Liver (tissue), 3 donors: ENCODE data around the gene MYO7B.

Source experiments
- EGR1 ChIP-seq, 2 donors: IDR thresholded peaks; 2 replicates each; pipeline ENCODE4 v1.6.1; 2016 to 2018; ENCODE audit warnings: antibody characterized with exemption in 2 of 2, low read depth in 2 of 2
- JUND ChIP-seq, 2 donors: IDR thresholded peaks; 2 replicates each; pipeline ENCODE4 v1.6.1; 2016; ENCODE audit warnings: antibody characterized with exemption in 2 of 2
- RAD21 ChIP-seq, 2 donors: IDR thresholded peaks; 2 replicates each; pipeline ENCODE4 v1.6.1; 2016; ENCODE audit warnings: antibody characterized with exemption in 2 of 2, mild to moderate bottlenecking in 2 of 2
- TAF1 ChIP-seq: conservative IDR thresholded peaks from 2 replicates; pipeline ENCODE4 v1.6.1; 2016; ENCODE audit warnings: antibody characterized with exemption, mild to moderate bottlenecking
- TF ChIP-seq, protein P1 (sequence below): fragments of 150-350 bp; IDR thresholded peaks from 2 replicates; pipeline ENCODE4 v1.5.1; 2017; ENCODE audit warnings: improper control_type of control experiment, low read depth, low read length; ENCODE audit not compliant: missing input control
- TF ChIP-seq, protein P2 (sequence below): IDR thresholded peaks from 2 replicates; pipeline ENCODE4 v1.6.1; 2016; ENCODE audit warnings: antibody characterized with exemption
- TF ChIP-seq, protein P3 (sequence below): IDR thresholded peaks from 2 replicates; pipeline ENCODE4 v1.6.1; 2016; ENCODE audit warnings: antibody characterized with exemption
- donor health status: healthy.
- donor health status: healthy.

DNA sequence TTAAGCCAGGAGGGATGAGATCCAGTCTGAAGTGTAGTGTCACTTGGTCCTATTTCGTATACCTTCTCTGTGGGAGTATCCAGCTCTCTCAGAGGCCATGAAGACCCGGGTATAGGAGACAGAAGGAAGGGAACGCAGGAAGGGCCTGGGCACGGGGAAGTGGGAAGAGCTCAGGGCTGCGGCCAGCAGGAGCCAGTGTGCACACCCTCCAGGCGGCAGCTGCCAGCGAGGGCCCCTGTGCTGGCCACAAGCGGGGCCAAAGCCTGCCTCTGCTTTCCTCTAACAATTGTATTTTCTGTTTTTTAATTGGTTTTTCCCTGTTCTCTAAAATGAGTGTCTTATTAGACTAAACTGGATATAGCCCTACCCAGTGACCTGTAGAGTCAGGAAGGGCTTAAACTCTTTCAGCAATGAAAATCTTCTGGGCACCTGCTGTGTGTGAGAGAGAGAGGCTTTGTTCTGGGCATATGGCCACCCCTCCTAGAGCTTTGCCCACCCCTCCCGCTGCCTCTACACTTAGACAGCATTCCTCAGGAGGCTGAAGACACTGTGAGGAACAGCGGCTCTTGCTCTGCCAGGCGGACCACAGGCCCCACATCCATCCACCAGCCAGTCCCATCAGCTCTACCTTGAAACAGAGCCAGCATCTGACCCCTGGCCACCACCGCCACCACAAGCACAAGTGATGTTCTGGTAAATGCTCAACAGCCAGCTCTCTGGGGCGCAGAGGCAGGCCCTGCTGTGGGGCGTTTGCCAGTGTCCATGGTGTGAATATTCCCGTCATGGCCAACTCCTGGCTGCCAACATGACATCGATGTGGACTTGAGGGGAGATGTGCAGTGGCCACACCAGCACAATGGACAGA, 120.0 kb downstream of the MYO7B start:
- TF ChIP-seq, protein P1, sequence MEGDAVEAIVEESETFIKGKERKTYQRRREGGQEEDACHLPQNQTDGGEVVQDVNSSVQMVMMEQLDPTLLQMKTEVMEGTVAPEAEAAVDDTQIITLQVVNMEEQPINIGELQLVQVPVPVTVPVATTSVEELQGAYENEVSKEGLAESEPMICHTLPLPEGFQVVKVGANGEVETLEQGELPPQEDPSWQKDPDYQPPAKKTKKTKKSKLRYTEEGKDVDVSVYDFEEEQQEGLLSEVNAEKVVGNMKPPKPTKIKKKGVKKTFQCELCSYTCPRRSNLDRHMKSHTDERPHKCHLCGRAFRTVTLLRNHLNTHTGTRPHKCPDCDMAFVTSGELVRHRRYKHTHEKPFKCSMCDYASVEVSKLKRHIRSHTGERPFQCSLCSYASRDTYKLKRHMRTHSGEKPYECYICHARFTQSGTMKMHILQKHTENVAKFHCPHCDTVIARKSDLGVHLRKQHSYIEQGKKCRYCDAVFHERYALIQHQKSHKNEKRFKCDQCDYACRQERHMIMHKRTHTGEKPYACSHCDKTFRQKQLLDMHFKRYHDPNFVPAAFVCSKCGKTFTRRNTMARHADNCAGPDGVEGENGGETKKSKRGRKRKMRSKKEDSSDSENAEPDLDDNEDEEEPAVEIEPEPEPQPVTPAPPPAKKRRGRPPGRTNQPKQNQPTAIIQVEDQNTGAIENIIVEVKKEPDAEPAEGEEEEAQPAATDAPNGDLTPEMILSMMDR: no peak
- TF ChIP-seq TAF1: no peak
- no peak for TF ChIP-seq RAD21 (IDR thresholded peaks at IDR 0.05)
- TF ChIP-seq, protein P2, sequence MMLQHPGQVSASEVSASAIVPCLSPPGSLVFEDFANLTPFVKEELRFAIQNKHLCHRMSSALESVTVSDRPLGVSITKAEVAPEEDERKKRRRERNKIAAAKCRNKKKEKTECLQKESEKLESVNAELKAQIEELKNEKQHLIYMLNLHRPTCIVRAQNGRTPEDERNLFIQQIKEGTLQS: no peak
- TF ChIP-seq EGR1 (IDR thresholded peaks at IDR 0.05; ENCODE audit: low read depth in 2 of 2): no peak
- TF ChIP-seq, protein P3, sequence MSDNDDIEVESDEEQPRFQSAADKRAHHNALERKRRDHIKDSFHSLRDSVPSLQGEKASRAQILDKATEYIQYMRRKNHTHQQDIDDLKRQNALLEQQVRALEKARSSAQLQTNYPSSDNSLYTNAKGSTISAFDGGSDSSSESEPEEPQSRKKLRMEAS: no peak
- TF ChIP-seq JUND (IDR thresholded peaks at IDR 0.05): no peak
